HepG2 (cell line): ENCODE measurements around the gene SLC25A25. TPM values are rescaled to one million over a fixed set of nuclear protein-coding genes. Genes with fewer than 3 reads are reported as not detected.
A peak's percentile ranks its signal among the peaks of the same experiment; 100 is the strongest.

ENCODE experiments used
- ATAC-seq: fragments of 200-7000 bp; cut with Tn5 transposase; 3 replicates; pipeline ENCODE4 v1.9.1; 2020; ENCODE audit warnings: mild to moderate bottlenecking, moderate library complexity
- BruUV-seq: library from RNA; stranded (reverse); fragments of 400-500 nt; replicated peaks from 2 replicates; lab custom pipeline; 2021; lab: Mats Ljungman, UMichigan
- CTCF ChIA-PET: fragments of 300-600 bp; formaldehyde crosslinking; extraction: SDS; loops from one replicate; lab custom pipeline; 2021; ENCODE audit warnings: low total read pairs, inconsistent platforms, low intra/inter-chr PET ratio; lab: Yijun Ruan, JAX
- POLR2A ChIA-PET: fragments of 350-600 bp; sonication (Branson Sonifier 250); formaldehyde crosslinking; loops from one replicate; lab custom pipeline; 2020; ENCODE audit warnings: antibody characterized with exemption, inconsistent platforms; lab: Yijun Ruan, JAX
- DNase-seq: peaks from one replicate; pipeline ENCODE4 v3.0.0-alpha.2; 2015; ENCODE audit warnings: low spot score
- FAIRE-seq: peaks from 3 replicates; lab custom pipeline; 2011; peaks lifted over from hg19 to GRCh38; lab: Jason Lieb, UNC
- H2AFZ ChIP-seq: one replicate; pipeline ENCODE4 v1.6.1; 2011; ENCODE audit warnings: low read length, inconsistent platforms
- H3K27ac ChIP-seq: fragments of 300-600 bp; 3 replicates; pipeline ENCODE4 v1.8.0; 2011; ENCODE audit warnings: mixed run types, mild to moderate bottlenecking, mixed read lengths, low read length, inconsistent platforms; ENCODE audit not compliant: insufficient read depth; ENCODE audit errors: extremely low read length
- H3K27me3 ChIP-seq, 2 experiments: fragments of 200-600 bp in 1 of 2; 2 replicates in 1 of 2; 3 replicates in 1 of 2; pipeline versions ENCODE4 v1.6.0 to v1.8.0; 2011; ENCODE audit warnings: low read length in 2 of 2, mild to moderate bottlenecking in 2 of 2, moderate library complexity in 2 of 2, inconsistent platforms in 1 of 2; ENCODE audit not compliant: insufficient read depth in 2 of 2, control insufficient read depth in 1 of 2
- H3K36me3 ChIP-seq, 2 experiments: fragments of 200-600 bp in 1 of 2; replicated peaks in 1 of 2; 2 replicates in 1 of 2; 3 replicates in 1 of 2; pipeline versions ENCODE4 v1.5.1 to v1.8.0; 2011; ENCODE audit warnings: low read length in 2 of 2, inconsistent platforms in 1 of 2; ENCODE audit not compliant: insufficient read depth in 2 of 2, control insufficient read depth in 1 of 2
- H3K4me1 ChIP-seq: 2 replicates; pipeline ENCODE4 v1.5.1; 2012; ENCODE audit warnings: low read length, inconsistent platforms; ENCODE audit not compliant: insufficient read depth
- H3K4me2 ChIP-seq: 2 replicates; pipeline ENCODE4 v1.6.0; 2011; ENCODE audit warnings: low read depth, low read length, inconsistent platforms
- H3K4me3 ChIP-seq, 3 experiments: fragments of 200-600 bp in 1 of 3; sonication (generic), shearing (Covaris generic) in 1 of 3; replicated peaks in 1 of 3; 2 replicates each; pipeline ENCODE4 v1.5.1; 2011 to 2016; ENCODE audit warnings: low read length in 3 of 3, inconsistent platforms in 2 of 3, low read depth in 2 of 3, mild to moderate bottlenecking in 2 of 3, control low read depth in 1 of 3, mixed read lengths in 1 of 3; ENCODE audit not compliant: insufficient read depth in 1 of 3
- H3K79me2 ChIP-seq: one replicate; pipeline ENCODE4 v1.6.1; 2011; ENCODE audit warnings: low read length, inconsistent platforms; ENCODE audit not compliant: insufficient read depth
- H3K9ac ChIP-seq: 2 replicates; pipeline ENCODE4 v1.6.0; 2011; ENCODE audit warnings: mild to moderate bottlenecking, low read depth, low read length, inconsistent platforms; ENCODE audit not compliant: insufficient read depth
- H3K9me3 ChIP-seq: 2 replicates; pipeline ENCODE4 v1.5.1; 2012; ENCODE audit warnings: mild to moderate bottlenecking, low read length
- H4K20me1 ChIP-seq: 2 replicates; pipeline ENCODE4 v1.6.0; 2011; ENCODE audit warnings: inconsistent platforms, mild to moderate bottlenecking, low read length, moderate library complexity; ENCODE audit not compliant: insufficient read depth
- AKAP8 ChIP-seq: sonication (generic); formaldehyde crosslinking; IDR thresholded peaks from 2 replicates; pipeline ENCODE4 v1.5.1; 2020; ENCODE audit warnings: mild to moderate bottlenecking, missing genetic modification reagents
- ATAD3A ChIP-seq: sonication (generic); formaldehyde crosslinking; IDR thresholded peaks from 2 replicates; pipeline ENCODE4 v1.4.0; 2020; ENCODE audit warnings: missing genetic modification reagents
- CBX2 ChIP-seq, 2 experiments: fragments of 200-600 bp in 1 of 2; sonication (generic); formaldehyde crosslinking in 1 of 2; IDR thresholded peaks; 2 replicates each; pipeline versions ENCODE4 v1.7.0 to v1.8.1; 2018 to 2022; ENCODE audit warnings: low read depth in 2 of 2, low read length in 1 of 2, mild to moderate bottlenecking in 1 of 2, missing genetic modification reagents in 1 of 2
- EZH2 ChIP-seq: conservative IDR thresholded peaks from 2 replicates; pipeline ENCODE4 v1.6.1; 2012; ENCODE audit warnings: mild to moderate bottlenecking, low read depth, low read length, moderate library complexity
- FOXM1 ChIP-seq: sonication (generic); formaldehyde crosslinking; IDR thresholded peaks from 2 replicates; pipeline ENCODE4 v1.5.0; 2020; ENCODE audit warnings: missing genetic modification reagents
- HES4 ChIP-seq: sonication (generic); formaldehyde crosslinking; IDR thresholded peaks from 2 replicates; pipeline ENCODE4 v1.9.0; 2021; ENCODE audit warnings: mild to moderate bottlenecking, missing genetic modification reagents, borderline replicate concordance
- HNF4A ChIP-seq: sonication (generic); formaldehyde crosslinking; IDR thresholded peaks from 2 replicates; pipeline ENCODE4 v1.4.0; 2020; ENCODE audit warnings: missing genetic modification reagents
- KDM1A ChIP-seq: IDR thresholded peaks from 2 replicates; pipeline ENCODE4 v1.6.1; 2016; ENCODE audit warnings: missing compliant biosample characterization
- KDM6A ChIP-seq: IDR thresholded peaks from 2 replicates; pipeline ENCODE4 v1.6.1; 2016; ENCODE audit warnings: low read depth
- MYNN ChIP-seq: sonication (generic); formaldehyde crosslinking; IDR thresholded peaks from 2 replicates; pipeline ENCODE4 v1.4.0; 2020; ENCODE audit warnings: mild to moderate bottlenecking, low read depth, missing genetic modification reagents
- SMC3 ChIP-seq: IDR thresholded peaks from 2 replicates; pipeline ENCODE4 v1.6.1; 2011; ENCODE audit warnings: low read length, improper control_type of control experiment
- STAG1 ChIP-seq: sonication (generic); formaldehyde crosslinking; IDR thresholded peaks from 2 replicates; pipeline ENCODE4 v1.4.0; 2020; ENCODE audit warnings: missing genetic modification reagents
- TSC22D2 ChIP-seq: sonication (generic); formaldehyde crosslinking; IDR thresholded peaks from 2 replicates; pipeline ENCODE4 v1.5.1; 2020; ENCODE audit warnings: missing genetic modification reagents, mild to moderate bottlenecking, borderline replicate concordance
- XBP1 ChIP-seq: sonication (generic); formaldehyde crosslinking; IDR thresholded peaks from 2 replicates; pipeline ENCODE4 v1.5.0; 2020; ENCODE audit warnings: missing genetic modification reagents
- ZEB1 ChIP-seq: IDR thresholded peaks from 2 replicates; pipeline ENCODE4 v1.6.1; 2012; ENCODE audit warnings: mild to moderate bottlenecking, low read depth, inconsistent platforms; ENCODE audit not compliant: insufficient replicate concordance
- ZMYM3 ChIP-seq: sonication (generic); formaldehyde crosslinking; IDR thresholded peaks from 2 replicates; pipeline ENCODE4 v1.5.1; 2020; ENCODE audit warnings: mild to moderate bottlenecking, missing genetic modification reagents
- ZNF230 ChIP-seq: sonication (generic); formaldehyde crosslinking; IDR thresholded peaks from 2 replicates; pipeline ENCODE4 v1.4.0; 2020; ENCODE audit warnings: mild to moderate bottlenecking, missing genetic modification reagents
- ZNF335 ChIP-seq: sonication (generic); formaldehyde crosslinking; IDR thresholded peaks from 2 replicates; pipeline ENCODE4 v1.4.0; 2020; ENCODE audit warnings: missing genetic modification reagents
- ZNF34 ChIP-seq: sonication (generic); formaldehyde crosslinking; IDR thresholded peaks from 2 replicates; pipeline ENCODE4 v1.4.0; 2020; ENCODE audit warnings: mild to moderate bottlenecking, missing genetic modification reagents, borderline replicate concordance
- ZNF772 ChIP-seq: sonication (generic); formaldehyde crosslinking; IDR thresholded peaks from 2 replicates; pipeline ENCODE4 v1.5.0; 2020; ENCODE audit warnings: mild to moderate bottlenecking, missing genetic modification reagents
- ZSCAN12 ChIP-seq: sonication (generic); formaldehyde crosslinking; IDR thresholded peaks from 2 replicates; pipeline ENCODE4 v1.9.0; 2021; ENCODE audit warnings: mild to moderate bottlenecking, missing genetic modification reagents
- WGBS: methylation state at CpG from one replicate; pipeline ENCODE4 v1.1.6; 2017; ENCODE audit warnings: low lambda C conversion rate; 5-methylcytosine and 5-hydroxymethylcytosine counted together
- in situ Hi-C: cut with HindIII; loops from 2 replicates; pipeline ENCODE4 v1.10.0; 2017; ENCODE audit warnings: low pct_unique_long_range_greater_than_20kb; ENCODE audit not compliant: extremely low pct_ligation_motif_present
- intact Hi-C: fragments of 100-400 bp; cut with micrococcal nuclease; formaldehyde crosslinking; loops from one replicate; pipeline ENCODE4 v1.10.0; 2022; ENCODE audit not compliant: unreplicated experiment
- polyA plus RNA-seq, 8 experiments: library from polyadenylated mRNA; depleted of rRNA in 3 of 8; stranded (reverse) in 7 of 8; unstranded in 1 of 8; fragments of >200 nt; fragmentation: Illumina TruSeq in 4 of 8; extraction: Trizol in 4 of 8; gene quantifications; 2 replicates each; pipeline versions ENCODE4 v1.2.1 to v1.2.3, GENCODE V29; 2011 to 2016; ENCODE audit warnings: low read depth in 4 of 8, missing spikeins in 1 of 8, mixed read lengths in 1 of 8; ENCODE audit not compliant: insufficient read depth in 1 of 8
- total RNA-seq, 5 experiments: library from RNA; depleted of rRNA; stranded (reverse); fragments of >200 nt; fragmentation: Illumina TruSeq; extraction: Trizol; gene quantifications; 2 replicates each; pipeline ENCODE4 v1.2.3, GENCODE V29; 2016; ENCODE audit warnings: low read depth in 1 of 5
- TF ChIP-seq, protein P1 (sequence below): sonication (generic); formaldehyde crosslinking; IDR thresholded peaks from 2 replicates; pipeline ENCODE4 v1.5.0; 2020; ENCODE audit warnings: mild to moderate bottlenecking, missing genetic modification reagents, moderate library complexity
- TF ChIP-seq, protein P2 (sequence below): sonication (generic); formaldehyde crosslinking; IDR thresholded peaks from 2 replicates; pipeline ENCODE4 v1.8.0; 2022; ENCODE audit warnings: mild to moderate bottlenecking, missing genetic modification reagents, moderate library complexity
- TF ChIP-seq, protein P3 (sequence below): sonication (generic); formaldehyde crosslinking; IDR thresholded peaks from 2 replicates; pipeline ENCODE4 v1.4.0; 2020; ENCODE audit warnings: missing genetic modification reagents

Gene SLC25A25
- total and polyA plus RNA-seq, 2 of the 13 experiments (the other 11 are each of a cell fraction or from before 2014, with no cell fraction given): 10.5 to 24.8 TPM

GRCh38 chr9:128020692-128021091 is 47.3 kb upstream of the SLC25A25 start:
- Histone ChIP-seq H3K4me1 (peaks cover 53% of the 10 kb centered on the region), H2AFZ (no peak overlapping the region), H3K9me3 (no peaks in the 10 kb centered on the region), H3K27me3 (peaks cover under 1 to 9% of the 10 kb centered on the region in 2 experiments; a peak in 2 of 5 replicates), H3K4me2 (no peak overlapping the region), H3K79me2 (no peaks in the 10 kb centered on the region), H3K36me3 (no peaks in the 10 kb centered on the region), H3K27ac (no peak overlapping the region), H3K4me3 (no peak overlapping the region), H3K9ac (no peak overlapping the region), H4K20me1 (no peaks in the 10 kb centered on the region)
- FAIRE-seq (no peak), DNase-seq (peak; percentile 19), ATAC-seq (peak; percentile 57)
- ChIA-PET POLR2A (no interaction called here), CTCF (no interaction called here)
- intact Hi-C loops: loop anchor here (5.0 kb wide), 1 partner anchor 43 kb away; no protein-coding TSS in a partner anchor
- in situ Hi-C loops: no loop called here
- 37% methylated on average over 4 of the region's 4 CpGs for WGBS
- BruUV-seq: no TSS peak
- TF ChIP-seq HES4 (CRISPR knock-in tag) (no peak), ZMYM3 (CRISPR knock-in tag) (peak; percentile 95), SMC3 (0 out of 2 replicates have a peak, but pooled peaks have one; percentile 21), AKAP8 (CRISPR knock-in tag) (no peak), EZH2 (no peak), ZNF230 (no peak), ZNF772 (CRISPR knock-in tag) (no peak), ZNF34 (CRISPR knock-in tag) (no peak), XBP1 (CRISPR knock-in tag) (no peak), KDM1A (peak; percentile 89), ATAD3A (CRISPR knock-in tag) (no peak), ZNF335 (CRISPR knock-in tag) (no peak), CBX2 (IDR thresholded peaks at IDR 0.05; ENCODE audit: low read depth, low read length) (no peak), CBX2 (CRISPR knock-in tag; IDR thresholded peaks at IDR 0.05; ENCODE audit: low read depth) (no peak), MYNN (CRISPR knock-in tag) (no peak), STAG1 (CRISPR knock-in tag) (peak; percentile 42), KDM6A (no peak), FOXM1 (CRISPR knock-in tag) (no peak), ZSCAN12 (CRISPR knock-in tag) (no peak), HNF4A (CRISPR knock-in tag) (no peak), TSC22D2 (no peak), ZEB1 (no peak)
- TF ChIP-seq, protein P1, sequence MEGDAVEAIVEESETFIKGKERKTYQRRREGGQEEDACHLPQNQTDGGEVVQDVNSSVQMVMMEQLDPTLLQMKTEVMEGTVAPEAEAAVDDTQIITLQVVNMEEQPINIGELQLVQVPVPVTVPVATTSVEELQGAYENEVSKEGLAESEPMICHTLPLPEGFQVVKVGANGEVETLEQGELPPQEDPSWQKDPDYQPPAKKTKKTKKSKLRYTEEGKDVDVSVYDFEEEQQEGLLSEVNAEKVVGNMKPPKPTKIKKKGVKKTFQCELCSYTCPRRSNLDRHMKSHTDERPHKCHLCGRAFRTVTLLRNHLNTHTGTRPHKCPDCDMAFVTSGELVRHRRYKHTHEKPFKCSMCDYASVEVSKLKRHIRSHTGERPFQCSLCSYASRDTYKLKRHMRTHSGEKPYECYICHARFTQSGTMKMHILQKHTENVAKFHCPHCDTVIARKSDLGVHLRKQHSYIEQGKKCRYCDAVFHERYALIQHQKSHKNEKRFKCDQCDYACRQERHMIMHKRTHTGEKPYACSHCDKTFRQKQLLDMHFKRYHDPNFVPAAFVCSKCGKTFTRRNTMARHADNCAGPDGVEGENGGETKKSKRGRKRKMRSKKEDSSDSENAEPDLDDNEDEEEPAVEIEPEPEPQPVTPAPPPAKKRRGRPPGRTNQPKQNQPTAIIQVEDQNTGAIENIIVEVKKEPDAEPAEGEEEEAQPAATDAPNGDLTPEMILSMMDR (CRISPR knock-in tag): peak; percentile 69
- TF ChIP-seq, protein P2, sequence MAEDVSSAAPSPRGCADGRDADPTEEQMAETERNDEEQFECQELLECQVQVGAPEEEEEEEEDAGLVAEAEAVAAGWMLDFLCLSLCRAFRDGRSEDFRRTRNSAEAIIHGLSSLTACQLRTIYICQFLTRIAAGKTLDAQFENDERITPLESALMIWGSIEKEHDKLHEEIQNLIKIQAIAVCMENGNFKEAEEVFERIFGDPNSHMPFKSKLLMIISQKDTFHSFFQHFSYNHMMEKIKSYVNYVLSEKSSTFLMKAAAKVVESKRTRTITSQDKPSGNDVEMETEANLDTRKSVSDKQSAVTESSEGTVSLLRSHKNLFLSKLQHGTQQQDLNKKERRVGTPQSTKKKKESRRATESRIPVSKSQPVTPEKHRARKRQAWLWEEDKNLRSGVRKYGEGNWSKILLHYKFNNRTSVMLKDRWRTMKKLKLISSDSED (CRISPR knock-in tag): no peak
- TF ChIP-seq, protein P3, sequence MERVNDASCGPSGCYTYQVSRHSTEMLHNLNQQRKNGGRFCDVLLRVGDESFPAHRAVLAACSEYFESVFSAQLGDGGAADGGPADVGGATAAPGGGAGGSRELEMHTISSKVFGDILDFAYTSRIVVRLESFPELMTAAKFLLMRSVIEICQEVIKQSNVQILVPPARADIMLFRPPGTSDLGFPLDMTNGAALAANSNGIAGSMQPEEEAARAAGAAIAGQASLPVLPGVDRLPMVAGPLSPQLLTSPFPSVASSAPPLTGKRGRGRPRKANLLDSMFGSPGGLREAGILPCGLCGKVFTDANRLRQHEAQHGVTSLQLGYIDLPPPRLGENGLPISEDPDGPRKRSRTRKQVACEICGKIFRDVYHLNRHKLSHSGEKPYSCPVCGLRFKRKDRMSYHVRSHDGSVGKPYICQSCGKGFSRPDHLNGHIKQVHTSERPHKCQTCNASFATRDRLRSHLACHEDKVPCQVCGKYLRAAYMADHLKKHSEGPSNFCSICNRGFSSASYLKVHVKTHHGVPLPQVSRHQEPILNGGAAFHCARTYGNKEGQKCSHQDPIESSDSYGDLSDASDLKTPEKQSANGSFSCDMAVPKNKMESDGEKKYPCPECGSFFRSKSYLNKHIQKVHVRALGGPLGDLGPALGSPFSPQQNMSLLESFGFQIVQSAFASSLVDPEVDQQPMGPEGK (CRISPR knock-in tag): no peak
